H9 (cell line): ENCODE data around the gene RAB15. TPM values are rescaled to one million over a fixed set of nuclear protein-coding genes. Genes with fewer than 3 reads are reported as not detected.
A peak's percentile ranks its signal among the peaks of the same experiment; 100 is the strongest.

ENCODE experiments used
- DNase-seq: peaks from one replicate; pipeline ENCODE4 v3.0.0-alpha.2; 2017
- H2AFZ ChIP-seq: one replicate; pipeline ENCODE4 v1.6.1; 2013; ENCODE audit warnings: mild to moderate bottlenecking, low read length, control low read depth, moderate library complexity
- H2AK5ac ChIP-seq: 2 replicates; pipeline ENCODE4 v1.6.1; 2013; ENCODE audit warnings: low read length, control low read depth, mixed read lengths; ENCODE audit not compliant: insufficient read length
- H2BK120ac ChIP-seq: one replicate; pipeline ENCODE4 v1.6.1; 2013; ENCODE audit warnings: low read depth, mild to moderate bottlenecking, low read length, control low read depth, inconsistent platforms; ENCODE audit not compliant: poor library complexity, severe bottlenecking
- H2BK12ac ChIP-seq: 2 replicates; pipeline ENCODE4 v1.6.1; 2013; ENCODE audit warnings: low read length, control low read depth, mixed read lengths, low read depth; ENCODE audit not compliant: insufficient read length
- H2BK15ac ChIP-seq: 2 replicates; pipeline ENCODE4 v1.6.1; 2013; ENCODE audit warnings: low read depth, low read length, control low read depth
- H2BK20ac ChIP-seq: one replicate; pipeline ENCODE4 v1.6.1; 2013; ENCODE audit warnings: low read depth, mild to moderate bottlenecking, low read length, control low read depth, inconsistent platforms; ENCODE audit not compliant: poor library complexity, severe bottlenecking
- H2BK5ac ChIP-seq: 2 replicates; pipeline ENCODE4 v1.6.1; 2013; ENCODE audit warnings: low read length, control low read depth, mixed read lengths; ENCODE audit not compliant: insufficient read length
- H3K14ac ChIP-seq: 2 replicates; pipeline ENCODE4 v1.6.1; 2013; ENCODE audit warnings: low read length, control low read depth; ENCODE audit not compliant: insufficient read depth
- H3K18ac ChIP-seq: 2 replicates; pipeline ENCODE4 v1.6.1; 2013; ENCODE audit warnings: low read depth, mild to moderate bottlenecking, mixed read lengths, low read length, control low read depth; ENCODE audit not compliant: insufficient read length
- H3K23ac ChIP-seq: 2 replicates; pipeline ENCODE4 v1.6.1; 2013; ENCODE audit warnings: low read length, control low read depth, mixed read lengths, low read depth; ENCODE audit not compliant: insufficient read length
- H3K23me2 ChIP-seq: 2 replicates; pipeline ENCODE4 v1.6.1; 2013; ENCODE audit warnings: low read depth, mild to moderate bottlenecking, mixed read lengths, low read length, control low read depth; ENCODE audit not compliant: insufficient read length, poor library complexity, severe bottlenecking
- H3K27ac ChIP-seq: 2 replicates; pipeline ENCODE4 v1.5.1; 2013; ENCODE audit warnings: low read length, control low read depth, mixed read lengths, low read depth; ENCODE audit not compliant: insufficient read length
- H3K27me3 ChIP-seq: 2 replicates; pipeline ENCODE4 v1.6.1; 2013; ENCODE audit warnings: low read length, control low read depth, inconsistent platforms; ENCODE audit not compliant: insufficient read depth
- H3K4ac ChIP-seq: 2 replicates; pipeline ENCODE4 v1.6.1; 2013; ENCODE audit warnings: low read depth, mild to moderate bottlenecking, control low read depth, inconsistent platforms, low read length, moderate library complexity
- H3K4me1 ChIP-seq: 2 replicates; pipeline ENCODE4 v1.6.1; 2013; ENCODE audit warnings: low read length, control low read depth, inconsistent platforms; ENCODE audit not compliant: insufficient read depth
- H3K4me2 ChIP-seq: 2 replicates; pipeline ENCODE4 v1.6.1; 2013; ENCODE audit warnings: low read length, control low read depth, mixed read lengths; ENCODE audit not compliant: insufficient read length, insufficient read depth
- H3K56ac ChIP-seq: 2 replicates; pipeline ENCODE4 v1.6.1; 2013; ENCODE audit warnings: low read depth, mild to moderate bottlenecking, mixed read lengths, low read length, control low read depth; ENCODE audit not compliant: insufficient read length
- H3K79me1 ChIP-seq: 2 replicates; pipeline ENCODE4 v1.6.1; 2013; ENCODE audit warnings: low read depth, mild to moderate bottlenecking, moderate library complexity, low read length, control low read depth, inconsistent platforms; ENCODE audit not compliant: insufficient read depth, poor library complexity, severe bottlenecking
- H3K79me2 ChIP-seq: 2 replicates; pipeline ENCODE4 v1.6.1; 2013; ENCODE audit warnings: low read length, control low read depth, inconsistent platforms; ENCODE audit not compliant: insufficient read depth
- H3K9ac ChIP-seq: 2 replicates; pipeline ENCODE4 v1.6.1; 2013; ENCODE audit warnings: low read length, control low read depth, mixed read lengths; ENCODE audit not compliant: insufficient read length; ENCODE audit errors: extremely low read depth
- H3K9me3 ChIP-seq: one replicate; pipeline ENCODE4 v1.6.1; 2013; ENCODE audit warnings: low read depth, low read length, inconsistent platforms; ENCODE audit not compliant: control insufficient read depth
- H3T11ph ChIP-seq: one replicate; pipeline ENCODE4 v1.6.1; 2013; ENCODE audit warnings: mild to moderate bottlenecking, low read length, control low read depth, inconsistent platforms
- H4K20me1 ChIP-seq: one replicate; pipeline ENCODE4 v1.6.1; 2013; ENCODE audit not compliant: control insufficient read depth, insufficient read length, insufficient read depth
- H4K5ac ChIP-seq: 2 replicates; pipeline ENCODE4 v1.6.1; 2013; ENCODE audit warnings: low read depth, mild to moderate bottlenecking, mixed read lengths, low read length, control low read depth; ENCODE audit not compliant: insufficient read length
- H4K8ac ChIP-seq: replicated peaks from 2 replicates; pipeline ENCODE4 v1.6.1; 2013; ENCODE audit warnings: low read length, control low read depth, mixed read lengths, low read depth; ENCODE audit not compliant: insufficient read length
- H4K91ac ChIP-seq: 2 replicates; pipeline ENCODE4 v1.6.1; 2013; ENCODE audit warnings: low read depth, mild to moderate bottlenecking, moderate library complexity, mixed read lengths, low read length, control low read depth; ENCODE audit not compliant: insufficient read length
- H3K27ac Mint-ChIP-seq, 3 experiments: 2 replicates in 2 of 3; 3 replicates in 1 of 3; pipeline ENCODE4 v1.8.0; 2020 to 2021; ENCODE audit warnings: mixed read lengths in 3 of 3, mild to moderate bottlenecking in 1 of 3, moderate library complexity in 1 of 3
- H3K27me3 Mint-ChIP-seq: 2 replicates; pipeline ENCODE4 v1.8.0; 2021; ENCODE audit warnings: low read depth, mild to moderate bottlenecking, moderate library complexity, mixed read lengths
- H3K36me3 Mint-ChIP-seq, 3 experiments: 2 replicates in 2 of 3; 3 replicates in 1 of 3; pipeline ENCODE4 v1.8.0; 2020 to 2021; ENCODE audit warnings: low read depth in 3 of 3, mixed read lengths in 3 of 3; ENCODE audit not compliant: insufficient read depth in 1 of 3
- H3K4me1 Mint-ChIP-seq, 2 experiments: 2 replicates each; pipeline ENCODE4 v1.8.0; 2020; ENCODE audit warnings: mixed read lengths in 2 of 2
- H3K4me3 Mint-ChIP-seq, 2 experiments: 2 replicates in 1 of 2; 3 replicates in 1 of 2; pipeline ENCODE4 v1.8.0; 2020 to 2021; ENCODE audit warnings: mild to moderate bottlenecking in 2 of 2, mixed read lengths in 2 of 2, moderate library complexity in 1 of 2
- H3K9me3 Mint-ChIP-seq, 2 experiments: 2 replicates in 1 of 2; 3 replicates in 1 of 2; pipeline ENCODE4 v1.8.0; 2020; ENCODE audit warnings: mild to moderate bottlenecking in 2 of 2, mixed read lengths in 2 of 2, moderate library complexity in 1 of 2
- WGBS: extraction: QIAGEN DNeasy Blood & Tissue Kit; methylation state at CpG from one replicate; pipeline ENCODE4 v1.1.7; 2013; ENCODE audit warnings: missing lambda C conversion rate, low lambda C conversion rate, mixed read lengths; ENCODE audit not compliant: insufficient read length; ENCODE audit errors: extremely low coverage; 5-methylcytosine and 5-hydroxymethylcytosine counted together
- total RNA-seq: library from RNA; stranded (reverse); gene quantifications from 2 replicates; pipeline ENCODE4 v1.2.1, GENCODE V29; 2021
- TF ChIP-seq, protein P1 (sequence below): fragments of 200-600 bp; sonication (generic); conservative IDR thresholded peaks from 3 replicates; pipeline ENCODE4 v1.8.0; 2021; ENCODE audit warnings: antibody characterized with exemption, mild to moderate bottlenecking

RAB15 gene
- total RNA-seq, 1 experiment from 2014 or later = 54.3 TPM

DNA sequence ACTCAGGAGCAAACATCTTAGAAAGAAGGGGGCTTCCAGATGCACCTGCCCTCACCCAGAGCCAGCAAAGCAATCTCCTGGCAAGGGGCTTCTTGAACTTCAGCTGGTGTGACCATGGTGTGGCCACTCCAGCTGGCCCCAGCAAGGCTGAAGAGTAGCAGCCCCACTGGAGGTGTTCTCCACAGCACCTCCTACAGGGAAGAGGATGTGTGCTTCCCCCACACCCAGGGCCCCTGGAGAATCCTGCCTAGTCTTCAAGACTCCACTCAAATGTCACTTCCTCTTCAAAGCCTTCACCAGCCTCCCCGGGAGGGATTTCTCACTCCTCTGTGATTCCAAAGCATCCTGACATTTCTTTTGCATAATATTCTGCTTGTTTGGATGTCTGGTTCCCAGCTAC is 8.5 kb downstream of the RAB15 start:
- Histone ChIP-seq H2BK5ac (no peak overlapping the region), H4K8ac (no peak overlapping the region), H3K79me1 (no peaks in the 10 kb centered on the region), H3K27ac (no peak overlapping the region), H3K56ac (no peak overlapping the region), H2AFZ (no peak overlapping the region), H4K5ac (no peak overlapping the region), H2BK12ac (no peak overlapping the region), H3K14ac (no peak overlapping the region), H2AK5ac (no peak overlapping the region), H3K18ac (no peak overlapping the region), H3K4me2 (no peak overlapping the region), H3K9me3 (no peaks in the 10 kb centered on the region), H3K27me3 (no peaks in the 10 kb centered on the region), H2BK120ac (no peak overlapping the region), H4K91ac (no peak overlapping the region), H3K9ac (no peak overlapping the region), H3K79me2 (no peaks in the 10 kb centered on the region; the same call in 1 of the 2 replicates), H3K23me2 (no peaks in the 10 kb centered on the region), H4K20me1 (no peaks in the 10 kb centered on the region), H3K4me1 (peaks cover 9% of the 10 kb centered on the region; the same call in 1 of the 2 replicates), H3K4ac (no peak overlapping the region), H3T11ph (no peak overlapping the region), H3K23ac (no peak overlapping the region), H2BK20ac (no peak overlapping the region), H2BK15ac (no peak overlapping the region)
- Mint-ChIP-seq H3K4me1 (peaks cover 35 to 36% of the 10 kb centered on the region in 2 experiments), H3K4me3 (no peak overlapping the region), H3K27me3 (no peaks in the 10 kb centered on the region), H3K9me3 (no peaks in the 10 kb centered on the region), H3K36me3 (peaks cover 19 to 25% (median 24%) of the 10 kb centered on the region in 3 experiments; a peak in 6 of 7 replicates), H3K27ac (no peak overlapping the region; a peak in 1 of 7 replicates)
- WGBS = no CpG with 5 or more reads among the region's 1 CpG
- DNase-seq = no peak
- TF ChIP-seq, protein P1, sequence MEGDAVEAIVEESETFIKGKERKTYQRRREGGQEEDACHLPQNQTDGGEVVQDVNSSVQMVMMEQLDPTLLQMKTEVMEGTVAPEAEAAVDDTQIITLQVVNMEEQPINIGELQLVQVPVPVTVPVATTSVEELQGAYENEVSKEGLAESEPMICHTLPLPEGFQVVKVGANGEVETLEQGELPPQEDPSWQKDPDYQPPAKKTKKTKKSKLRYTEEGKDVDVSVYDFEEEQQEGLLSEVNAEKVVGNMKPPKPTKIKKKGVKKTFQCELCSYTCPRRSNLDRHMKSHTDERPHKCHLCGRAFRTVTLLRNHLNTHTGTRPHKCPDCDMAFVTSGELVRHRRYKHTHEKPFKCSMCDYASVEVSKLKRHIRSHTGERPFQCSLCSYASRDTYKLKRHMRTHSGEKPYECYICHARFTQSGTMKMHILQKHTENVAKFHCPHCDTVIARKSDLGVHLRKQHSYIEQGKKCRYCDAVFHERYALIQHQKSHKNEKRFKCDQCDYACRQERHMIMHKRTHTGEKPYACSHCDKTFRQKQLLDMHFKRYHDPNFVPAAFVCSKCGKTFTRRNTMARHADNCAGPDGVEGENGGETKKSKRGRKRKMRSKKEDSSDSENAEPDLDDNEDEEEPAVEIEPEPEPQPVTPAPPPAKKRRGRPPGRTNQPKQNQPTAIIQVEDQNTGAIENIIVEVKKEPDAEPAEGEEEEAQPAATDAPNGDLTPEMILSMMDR = peak; percentile 34; the same call in 2 of the 3 replicates
